AG09309 (cell line): ENCODE measurements around the gene MAP3K21.

Experiments used
- DNase-seq: peaks from one replicate; pipeline ENCODE4 v3.0.0-alpha.2; 2010; ENCODE audit warnings: low read depth
- H3K4me3 ChIP-seq: 2 replicates; pipeline ENCODE4 v1.5.1; 2011; ENCODE audit warnings: mild to moderate bottlenecking, low read depth, low read length, moderate library complexity; ENCODE audit not compliant: control insufficient read depth
- CTCF ChIP-seq: IDR thresholded peaks from 2 replicates; pipeline ENCODE4 v1.5.1; 2011; ENCODE audit warnings: mild to moderate bottlenecking, low read depth, low read length, inconsistent platforms; ENCODE audit not compliant: insufficient read depth, control insufficient read depth; ENCODE audit errors: missing control alignments

Gene MAP3K21

GRCh38 chr1:233357595-233358397 is 30.3 kb downstream of the MAP3K21 start:
- no peak for TF ChIP-seq CTCF
- DNase-seq, result no peak
- no peak overlapping the region for H3K4me3 ChIP-seq

GRCh38 chr1:233359431-233359830 is 31.9 kb downstream of the MAP3K21 start:
- H3K4me3 ChIP-seq, result no peak overlapping the region
- no peak for DNase-seq
- TF ChIP-seq CTCF, result no peak

- no peak for TF ChIP-seq CTCF
- DNase-seq, result no peak
- H3K4me3 ChIP-seq, result no peak overlapping the region
Observed at GRCh38 chr1:233359905-233360304, 32.4 kb downstream of the MAP3K21 start.

- TF ChIP-seq CTCF, result no peak
- DNase-seq, result no peak
- H3K4me3 ChIP-seq, result no peak overlapping the region
Observed at GRCh38 chr1:233360525-233361102, 33.1 kb downstream of the MAP3K21 start.

GRCh38 chr1:233361876-233362275 is 34.4 kb downstream of the MAP3K21 start:
- TF ChIP-seq CTCF, result no peak
- H3K4me3 ChIP-seq, result no peak overlapping the region
- no peak for DNase-seq

- no peak overlapping the region for H3K4me3 ChIP-seq
- no peak for TF ChIP-seq CTCF
- no peak for DNase-seq
Observed at GRCh38 chr1:233362743-233363142, 35.2 kb downstream of the MAP3K21 start.

GRCh38 chr1:233364026-233364425 is 36.5 kb downstream of the MAP3K21 start:
- H3K4me3 ChIP-seq, result no peak overlapping the region
- TF ChIP-seq CTCF, result no peak
- no peak for DNase-seq
